Peyer's patch (tissue), 4 donors: ENCODE data around the gene FRMD4A. TPM values are rescaled to one million over a fixed set of nuclear protein-coding genes. Genes with fewer than 3 reads are reported as not detected.

Source experiments
- DNase-seq, 3 donors: peaks; one replicate each; pipeline ENCODE4 v3.0.0-alpha.2; 2017 to 2019
- H3K27ac ChIP-seq, 4 donors: fragments of 200-600 bp; sonication (generic); one replicate each; pipeline ENCODE4 v1.5.1; 2016 to 2019
- H3K27me3 ChIP-seq, 2 donors: fragments of 200-600 bp; sonication (generic); one replicate each; pipeline ENCODE4 v1.5.1; 2019
- H3K36me3 ChIP-seq, 3 donors: fragments of 200-600 bp; sonication (generic); one replicate each; pipeline ENCODE4 v1.5.1; 2016 to 2019
- H3K4me1 ChIP-seq, 4 donors: fragments of 200-600 bp; sonication (generic); one replicate each; pipeline ENCODE4 v1.5.1; 2016 to 2019
- H3K4me3 ChIP-seq, 4 donors: fragments of 200-600 bp; sonication (generic); 1 replicate in 3 of 4; 2 replicates in 1 of 4; pipeline ENCODE4 v1.5.1; 2016 to 2019; ENCODE audit warnings: mild to moderate bottlenecking in 1 of 4
- H3K9me3 ChIP-seq, 4 donors: fragments of 200-600 bp; sonication (generic); one replicate each; pipeline ENCODE4 v1.5.1; 2016 to 2019; ENCODE audit warnings: mild to moderate bottlenecking in 1 of 4
- CTCF ChIP-seq, 6 experiments: fragments of 450-650 bp in 4 of 6; fragments of 200-600 bp in 2 of 6; sonication (generic) in 1 of 6; IDR thresholded peaks; one replicate each; pipeline ENCODE4 v1.5.1; 2017 to 2019; ENCODE audit warnings: antibody characterized with exemption in 6 of 6, mild to moderate bottlenecking in 3 of 6, moderate library complexity in 1 of 6
- POLR2A ChIP-seq, 2 donors: fragments of 450-650 bp; IDR thresholded peaks; one replicate each; pipeline ENCODE4 v1.5.1; 2017; ENCODE audit warnings: antibody characterized with exemption in 2 of 2, mild to moderate bottlenecking in 2 of 2, moderate library complexity in 2 of 2
- total RNA-seq, 4 donors: library from RNA; depleted of rRNA; stranded (reverse); fragments of >200 nt; gene quantifications; one replicate each; pipeline ENCODE4 v1.1.0, GENCODE V29; 2016

The FRMD4A gene
- total RNA-seq, 4 donors from 2014 or later: 3.0 to 47.9 (median 5.9) TPM

- no peak overlapping the region for H3K27ac ChIP-seq
- TF ChIP-seq POLR2A (IDR thresholded peaks at IDR 0.05): no peak
- no peak for TF ChIP-seq CTCF (IDR thresholded peaks at IDR 0.05)
- no peak overlapping the region for H3K4me3 ChIP-seq
- no peaks in the 10 kb centered on the region for H3K27me3 ChIP-seq
- H3K36me3 ChIP-seq: peaks cover 0 to 58% (median 0%) of the 10 kb centered on the region in 3 donors
- no peak for DNase-seq
- no peaks in the 10 kb centered on the region for H3K4me1 ChIP-seq
- H3K9me3 ChIP-seq: no peaks in the 10 kb centered on the region
Observed at GRCh38 chr10:13615650-13616300, 714.9 kb downstream of the FRMD4A start.

- no peak overlapping the region for H3K4me3 ChIP-seq
- no peaks in the 10 kb centered on the region for H3K4me1 ChIP-seq
- no peak for DNase-seq
- H3K9me3 ChIP-seq: no peaks in the 10 kb centered on the region
- H3K27me3 ChIP-seq: no peaks in the 10 kb centered on the region
- TF ChIP-seq POLR2A (IDR thresholded peaks at IDR 0.05): no peak
- TF ChIP-seq CTCF (IDR thresholded peaks at IDR 0.05): no peak
- H3K27ac ChIP-seq: no peak overlapping the region
- H3K36me3 ChIP-seq: peaks cover 0 to 63% (median 0%) of the 10 kb centered on the region in 3 donors
Observed at GRCh38 chr10:13614530-13615332, 716.0 kb downstream of the FRMD4A start.

- no peaks in the 10 kb centered on the region for H3K9me3 ChIP-seq
- TF ChIP-seq POLR2A (IDR thresholded peaks at IDR 0.05) (no peak), CTCF (IDR thresholded peaks at IDR 0.05) (peak in 3 of 6 experiments; percentile 20 to 36 (median 26))
- DNase-seq: no peak
- H3K36me3 ChIP-seq: peaks cover 0 to 70% (median 0%) of the 10 kb centered on the region in 3 donors
- no peaks in the 10 kb centered on the region for H3K27me3 ChIP-seq
- H3K4me1 ChIP-seq: no peaks in the 10 kb centered on the region
- H3K4me3 ChIP-seq: no peak overlapping the region
- no peak overlapping the region for H3K27ac ChIP-seq
Observed at GRCh38 chr10:13613519-13613918, 717.2 kb downstream of the FRMD4A start.

GRCh38 chr10:13612654-13613373 lies 717.9 kb downstream of the FRMD4A start:
- no peak for DNase-seq
- no peaks in the 10 kb centered on the region for H3K27me3 ChIP-seq
- H3K27ac ChIP-seq: no peak overlapping the region
- peaks cover 0 to 68% (median 0%) of the 10 kb centered on the region in 3 donors for H3K36me3 ChIP-seq
- no peak overlapping the region for H3K4me3 ChIP-seq
- H3K4me1 ChIP-seq: no peaks in the 10 kb centered on the region
- H3K9me3 ChIP-seq: no peaks in the 10 kb centered on the region
- TF ChIP-seq CTCF (IDR thresholded peaks at IDR 0.05) (peak in 1 of 6 experiments; percentile 7), POLR2A (IDR thresholded peaks at IDR 0.05) (no peak)

GRCh38 chr10:13608246-13608853 lies 722.4 kb downstream of the FRMD4A start:
- H3K27ac ChIP-seq: no peak overlapping the region
- TF ChIP-seq CTCF (IDR thresholded peaks at IDR 0.05) (no peak), POLR2A (IDR thresholded peaks at IDR 0.05) (no peak)
- peaks cover 0 to 48% (median 0%) of the 10 kb centered on the region in 3 donors for H3K36me3 ChIP-seq
- no peak for DNase-seq
- no peaks in the 10 kb centered on the region for H3K9me3 ChIP-seq
- no peaks in the 10 kb centered on the region for H3K4me1 ChIP-seq
- no peak overlapping the region for H3K4me3 ChIP-seq
- no peaks in the 10 kb centered on the region for H3K27me3 ChIP-seq
